CD4-positive, alpha-beta T cell treated with Interleukin-2 at 100 ng/mL for 4 hours (primary cell): ENCODE results near the gene RASGRP3.

ENCODE experiments used
- DNase-seq: peaks from one replicate; pipeline ENCODE4 v3.0.0-alpha.2; 2020; ENCODE audit warnings: low spot score

RASGRP3 gene

DNA sequence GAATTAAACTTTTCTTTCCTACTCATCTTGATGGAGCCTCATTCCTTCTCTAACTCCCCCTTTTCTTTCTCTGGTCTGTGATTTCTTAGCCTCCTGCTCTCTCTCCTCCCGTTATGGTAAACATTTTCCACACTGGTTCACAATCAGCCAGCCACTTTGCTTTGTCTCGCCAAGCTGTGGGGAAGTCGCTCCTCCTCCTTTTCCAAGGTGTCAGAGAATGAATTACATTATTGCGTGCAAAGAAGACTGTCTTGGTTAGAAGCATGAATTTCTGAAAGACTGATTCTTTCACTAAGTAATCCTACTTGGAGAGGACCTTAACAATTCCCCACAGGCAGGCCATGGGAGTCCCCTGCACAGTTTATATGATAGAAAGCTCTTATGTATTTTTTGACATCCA is 46.1 kb downstream of the RASGRP3 start:
- DNase-seq: no peak

DNA sequence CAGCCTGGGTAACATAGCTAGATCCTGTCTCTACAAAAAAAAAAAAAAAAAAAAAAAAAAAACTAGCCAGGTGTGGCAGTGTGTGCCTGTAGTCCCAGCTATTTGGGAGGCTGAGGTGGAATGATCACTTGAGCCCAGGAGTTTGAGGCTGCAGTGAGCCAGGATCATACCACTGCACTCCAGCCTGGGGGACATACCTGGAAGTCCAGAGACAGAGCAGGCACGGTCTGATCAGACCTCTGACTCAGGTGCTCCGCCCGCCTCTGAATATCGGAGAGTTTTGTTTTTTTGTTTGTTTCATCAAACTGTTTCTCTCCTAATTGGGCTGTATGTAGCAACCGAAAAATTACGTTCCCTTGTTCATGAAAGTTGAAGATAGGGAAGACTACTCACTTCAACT is 49.2 kb downstream of the RASGRP3 start:
- no peak for DNase-seq

GRCh38 chr2:33526132-33526531 is 49.7 kb downstream of the RASGRP3 start:
- no peak for DNase-seq

- no peak for DNase-seq
These were observed 50.5 kb downstream of the RASGRP3 start for GRCh38 chr2:33526921-33527320.

DNA sequence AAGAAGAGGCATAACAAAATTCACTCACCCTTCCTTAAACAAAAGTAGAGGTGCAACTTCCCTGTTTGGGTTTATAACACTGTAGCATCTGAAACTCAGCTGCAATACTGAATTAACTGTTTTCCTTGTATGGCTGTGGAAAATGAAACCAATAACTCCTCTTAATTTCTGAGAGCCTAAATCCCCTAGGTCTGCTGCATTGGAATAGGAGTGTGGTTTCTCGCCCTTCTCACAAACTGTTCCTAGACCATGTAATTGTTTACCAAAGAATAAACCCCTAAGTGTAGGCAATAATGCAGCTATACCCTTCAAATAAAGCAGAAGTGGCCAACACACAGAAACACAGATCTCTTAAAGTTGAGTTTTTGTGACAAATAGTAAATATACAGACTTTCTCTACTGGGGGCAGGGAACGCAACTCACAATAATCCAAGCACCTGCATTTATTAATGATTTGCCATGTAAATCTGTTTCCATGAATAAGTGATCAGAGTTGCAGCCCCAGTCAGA is 52.0 kb downstream of the RASGRP3 start:
- DNase-seq: no peak

- DNase-seq: no peak
These were observed 53.5 kb downstream of the RASGRP3 start for GRCh38 chr2:33529771-33530481.

DNA sequence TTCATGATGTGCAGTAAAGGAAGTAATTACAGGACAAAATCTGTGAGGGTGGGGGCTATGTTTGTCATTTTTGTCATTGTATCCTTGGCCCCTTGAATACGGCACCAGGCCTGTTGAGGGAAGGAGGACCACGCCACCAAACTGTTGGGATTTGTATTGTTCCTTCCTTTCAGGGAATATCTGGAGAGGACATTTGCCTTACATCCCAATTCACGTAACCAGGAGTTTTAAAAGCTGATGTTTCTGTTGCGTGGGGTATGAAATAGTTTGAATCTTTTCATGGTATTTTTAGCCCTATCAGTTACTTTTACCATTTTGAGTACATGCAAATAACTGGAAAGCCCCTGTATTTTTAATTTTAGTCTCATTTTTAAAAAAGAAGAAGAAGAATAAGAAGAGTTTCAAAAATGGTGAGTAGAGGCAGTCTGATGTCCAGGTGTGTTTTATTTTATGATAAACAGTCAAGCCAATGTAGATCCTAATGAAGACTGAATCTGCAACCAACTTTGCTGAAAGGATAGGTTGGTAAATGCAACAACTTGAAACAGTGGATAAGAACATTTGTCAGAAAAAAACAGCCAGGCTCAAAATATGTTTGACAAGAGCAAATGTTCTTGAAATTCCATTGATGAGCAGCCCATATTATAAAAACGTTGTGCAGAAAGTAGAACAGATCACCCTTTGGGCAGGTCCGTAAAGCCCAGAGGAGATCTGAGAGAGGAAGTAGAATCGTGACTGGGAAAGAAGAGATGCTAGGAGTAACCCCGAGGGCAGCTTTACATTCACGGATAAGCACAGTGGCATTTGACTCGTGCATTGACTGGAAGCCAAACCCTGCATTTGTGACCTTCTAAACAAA is 54.5 kb downstream of the RASGRP3 start:
- DNase-seq: no peak

GRCh38 chr2:33531549-33532059 is 55.2 kb downstream of the RASGRP3 start:
- DNase-seq: no peak

DNA sequence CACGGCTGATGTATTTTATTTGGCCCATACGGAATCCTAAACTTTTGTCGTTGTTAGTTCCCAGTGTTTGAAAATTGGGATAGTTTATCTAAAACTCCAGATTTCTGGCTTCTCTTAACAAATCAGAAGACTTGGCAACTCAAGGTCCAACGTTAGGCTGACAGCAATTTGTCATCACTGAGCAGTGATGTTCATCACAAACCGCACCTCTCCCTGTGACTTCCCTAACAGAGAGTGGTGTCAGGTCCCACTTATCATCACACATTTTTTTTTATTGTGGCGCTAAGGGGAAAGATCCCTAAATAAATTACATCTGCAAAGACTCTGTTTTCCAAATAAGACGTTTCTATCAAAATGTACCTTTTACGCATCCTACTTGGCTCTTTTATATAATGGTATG is 55.7 kb downstream of the RASGRP3 start:
- DNase-seq: no peak

- DNase-seq: no peak
These were observed 56.5 kb downstream of the RASGRP3 start for GRCh38 chr2:33532966-33533365.

- DNase-seq: no peak
These were observed 59.0 kb downstream of the RASGRP3 start for GRCh38 chr2:33535421-33535820.

GRCh38 chr2:33541243-33541642 is 64.8 kb downstream of the RASGRP3 start:
- DNase-seq: no peak

GRCh38 chr2:33550206-33550605 is 73.8 kb downstream of the RASGRP3 start:
- DNase-seq: no peak

GRCh38 chr2:33552758-33553461 is 76.5 kb downstream of the RASGRP3 start:
- DNase-seq: no peak

- no peak for DNase-seq
These were observed 79.2 kb downstream of the RASGRP3 start for GRCh38 chr2:33555681-33556080.

GRCh38 chr2:33559328-33559727 is 82.9 kb downstream of the RASGRP3 start:
- DNase-seq: no peak

GRCh38 chr2:33560017-33560416 is 83.6 kb downstream of the RASGRP3 start:
- DNase-seq: no peak

DNA sequence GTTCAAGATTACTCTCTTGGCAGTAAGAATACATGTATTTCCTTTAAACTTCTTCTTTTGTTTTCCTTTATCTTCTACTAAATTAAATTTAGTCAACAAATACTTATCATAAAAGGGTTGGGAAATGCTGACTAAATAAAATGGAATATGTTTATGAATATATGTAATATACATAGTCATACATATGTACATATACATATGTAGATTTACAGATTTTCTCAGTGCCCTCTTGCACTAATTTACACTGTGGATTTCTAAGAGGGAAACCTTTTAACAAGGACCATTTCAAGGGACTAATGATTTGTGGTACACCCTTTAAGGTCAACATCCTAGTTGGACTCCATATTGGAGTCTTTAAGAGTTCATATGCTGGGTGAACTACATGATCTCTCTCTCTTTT is 85.4 kb downstream of the RASGRP3 start:
- no peak for DNase-seq

DNA sequence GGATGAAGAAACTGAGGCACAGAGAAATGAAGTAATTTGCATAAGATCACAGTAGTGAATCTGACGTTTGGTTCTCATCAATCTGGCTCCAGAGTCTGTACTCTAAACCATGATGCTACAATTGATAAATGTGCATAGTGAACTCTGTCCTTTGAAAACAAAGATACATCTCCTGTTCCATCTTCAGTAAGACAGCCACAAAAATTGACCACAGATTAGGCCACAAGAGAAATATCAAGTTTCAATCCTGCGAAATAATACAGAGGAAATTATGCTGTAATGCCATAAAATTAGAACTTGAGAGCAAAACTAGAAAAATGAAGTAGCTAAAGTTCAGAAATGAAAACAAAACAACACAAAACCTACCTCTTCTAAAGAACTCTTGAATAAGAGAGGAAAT is 94.2 kb downstream of the RASGRP3 start:
- DNase-seq: no peak

DNA sequence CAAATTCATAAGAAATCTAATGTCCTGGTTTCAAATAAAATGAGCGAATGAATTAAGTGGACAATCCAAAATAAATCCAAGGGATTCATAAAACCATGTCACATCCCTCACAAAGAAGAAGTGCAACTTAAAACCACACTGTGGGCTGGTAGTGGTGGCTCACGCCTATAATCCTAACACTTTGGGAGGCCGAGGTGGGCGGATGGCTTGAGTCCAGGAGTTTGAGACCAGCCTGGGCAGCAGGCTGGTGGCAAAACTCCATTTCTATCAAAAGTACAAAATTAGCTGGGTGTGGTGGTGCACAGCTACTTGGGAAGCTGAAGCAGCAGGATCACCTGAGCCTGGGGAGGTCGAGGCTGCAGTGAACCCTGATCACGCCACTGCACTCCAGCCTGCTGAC is 97.2 kb downstream of the RASGRP3 start:
- DNase-seq: no peak

DNA sequence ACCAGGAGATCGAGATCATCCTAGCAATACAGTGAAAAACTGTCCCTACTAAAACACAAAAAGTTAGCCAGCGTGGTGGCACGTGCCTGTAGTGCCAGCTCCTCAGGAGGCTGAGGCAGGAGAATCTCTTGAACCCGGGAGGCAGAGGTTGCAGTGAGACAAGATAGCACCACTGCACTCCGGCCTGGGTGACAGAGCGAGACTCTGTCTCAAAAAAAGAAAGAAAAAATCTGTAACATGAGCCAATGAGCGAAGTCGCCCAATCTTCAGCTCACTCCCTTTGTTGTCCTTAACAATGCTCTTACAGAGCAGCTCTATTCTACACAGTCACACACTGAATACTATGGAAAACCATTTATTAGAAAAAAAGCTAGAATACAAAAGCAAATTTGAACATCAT is 100.6 kb downstream of the RASGRP3 start:
- no peak for DNase-seq

GRCh38 chr2:33577668-33578067 is 101.2 kb downstream of the RASGRP3 start:
- DNase-seq: no peak
